Activated T-cell treated with anti-CD3 and anti-CD28 coated beads for 1 hour (primary cell): Measurements from ENCODE around the gene MALRD1.

Experiments
- DNase-seq: peaks from one replicate; pipeline ENCODE4 v3.0.0-alpha.2; 2020; ENCODE audit warnings: low read depth

MALRD1 gene

DNA sequence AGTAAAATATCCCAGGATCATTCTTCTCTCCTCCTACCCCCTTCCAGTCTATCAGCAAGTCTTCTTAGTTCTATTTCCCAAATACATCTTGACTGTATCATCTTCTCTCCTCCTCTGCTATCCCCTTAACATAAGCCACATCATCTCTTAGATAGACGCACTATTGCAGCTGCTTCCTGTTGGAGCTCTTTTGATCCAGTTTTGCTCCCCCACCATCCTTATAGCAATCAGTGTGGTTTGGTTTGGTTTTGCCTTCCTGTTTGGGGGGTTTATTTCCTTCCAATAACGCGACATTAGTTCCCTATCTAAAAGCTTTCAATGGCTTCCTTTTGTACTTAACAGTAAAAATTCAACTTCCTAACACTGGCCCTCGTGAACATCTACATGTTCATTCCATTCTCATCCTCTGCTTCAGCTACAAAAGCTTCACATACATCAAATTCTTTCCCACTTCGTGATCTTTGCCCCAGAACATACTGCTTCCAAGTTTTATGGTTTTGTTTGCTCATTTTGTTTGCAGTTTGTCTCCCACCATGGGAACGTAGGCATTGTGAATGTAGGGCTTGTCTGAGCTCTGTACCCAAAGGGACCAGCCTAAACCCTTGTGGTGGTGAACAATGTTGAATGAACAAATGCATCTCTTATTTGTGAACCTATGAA is 734.0 kb downstream of the MALRD1 start:
- no peak for DNase-seq

DNA sequence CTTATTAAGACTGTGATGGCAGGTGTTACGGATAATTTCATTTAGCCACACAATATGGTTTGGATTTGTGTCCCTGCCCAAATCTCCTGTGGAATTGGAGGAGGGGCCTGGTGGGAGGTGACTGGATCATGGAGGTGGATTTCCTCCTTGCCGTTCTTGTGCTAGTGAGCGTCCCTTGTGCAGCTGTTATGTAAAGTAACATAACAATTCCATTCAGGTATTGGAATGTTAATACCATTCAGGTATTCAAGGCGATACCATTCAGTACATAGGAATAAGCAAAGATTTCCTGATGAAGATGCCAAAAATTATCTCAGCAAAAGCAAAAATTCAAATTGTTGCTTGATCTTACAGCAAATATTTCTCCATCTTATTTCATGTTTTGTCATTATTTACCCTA is 735.1 kb downstream of the MALRD1 start:
- no peak for DNase-seq
